ENCODE measurements around the gene NCKAP1.

GRCh38 chr2:182904844-182905243 lies 133.4 kb downstream of the NCKAP1 start:
- TF ChIP-seq CTCF (IDR thresholded peaks at IDR 0.05 in 8 of 11, conservative IDR thresholded peaks at IDR 0.05 in 3 of 11) (no peak), POLR2AphosphoS5 (IDR thresholded peaks at IDR 0.05) (no peak)
